AG04450 (cell line): ENCODE measurements around the gene CFAP57. TPM values are rescaled to one million over a fixed set of nuclear protein-coding genes. Genes with fewer than 3 reads are reported as not detected.
A peak's percentile ranks its signal among the peaks of the same experiment; 100 is the strongest.

ENCODE experiments used
- CTCF ChIA-PET: fragments of 300-600, 350-600 bp; formaldehyde crosslinking; extraction: SDS; loops from one replicate; lab custom pipeline; 2022; ENCODE audit warnings: antibody characterized with exemption, inconsistent platforms; lab: Charles Lee
- POLR2A ChIA-PET: fragments of 350-600 bp; formaldehyde crosslinking; extraction: SDS; loops from one replicate; lab custom pipeline; 2021; ENCODE audit warnings: antibody characterized with exemption, inconsistent platforms; lab: Yijun Ruan, JAX
- DNase-seq: peaks from one replicate; pipeline ENCODE4 v3.0.0-alpha.2; 2011; ENCODE audit warnings: low read depth, low spot score
- H3K27ac ChIP-seq: one replicate; pipeline ENCODE4 v1.5.1; 2012; ENCODE audit warnings: low read depth, low read length, control low read depth
- H3K27me3 ChIP-seq: one replicate; pipeline ENCODE4 v1.6.0; 2012; ENCODE audit warnings: low read length; ENCODE audit not compliant: control insufficient read depth, insufficient read depth
- H3K4me3 ChIP-seq: 2 replicates; pipeline ENCODE4 v1.5.1; 2011; ENCODE audit warnings: mild to moderate bottlenecking, low read depth, low read length, control low read depth
- H3K9me3 ChIP-seq: 2 replicates; pipeline ENCODE4 v1.5.1; 2012; ENCODE audit warnings: low read length; ENCODE audit not compliant: control insufficient read depth, insufficient read depth
- polyA minus RNA-seq: library from RNA; depleted of rRNA, polyadenylated mRNA; stranded (reverse); fragments of >200 nt; gene quantifications from 2 replicates; pipeline ENCODE4 v1.2.3, GENCODE V29; 2011; rRNA and poly(A)+ RNA removed
- polyA plus RNA-seq: library from polyadenylated mRNA; depleted of rRNA; stranded (reverse); fragments of >200 nt; gene quantifications from 2 replicates; pipeline ENCODE4 v1.2.3, GENCODE V29; 2011; rRNA removed
- TF ChIP-seq, protein P1 (sequence below): IDR thresholded peaks from 2 replicates; pipeline ENCODE4 v1.5.1; 2011; ENCODE audit warnings: low read depth, low read length, control low read depth, inconsistent platforms

CFAP57 gene
- polyA plus RNA-seq (0.55 and 0.58 TPM in 2 replicates), polyA minus RNA-seq (0.22 and 0.41 TPM in 2 replicates)

- peaks cover under 1% of the 10 kb centered on the region for H3K27me3 ChIP-seq
- CTCF ChIA-PET: interaction anchor here (0.6 kb wide), 1 partner anchor 31 kb away, joined by 3 read pairs; no protein-coding TSS in a partner anchor
- POLR2A ChIA-PET: interaction anchor here (1.6 kb wide), 1 partner anchor 35 kb away, joined by 17 read pairs; no protein-coding TSS in a partner anchor
- DNase-seq: peak; percentile 76
- peak within 1 kb of the TSS; percentile 97 for H3K4me3 ChIP-seq
- TF ChIP-seq, protein P1, sequence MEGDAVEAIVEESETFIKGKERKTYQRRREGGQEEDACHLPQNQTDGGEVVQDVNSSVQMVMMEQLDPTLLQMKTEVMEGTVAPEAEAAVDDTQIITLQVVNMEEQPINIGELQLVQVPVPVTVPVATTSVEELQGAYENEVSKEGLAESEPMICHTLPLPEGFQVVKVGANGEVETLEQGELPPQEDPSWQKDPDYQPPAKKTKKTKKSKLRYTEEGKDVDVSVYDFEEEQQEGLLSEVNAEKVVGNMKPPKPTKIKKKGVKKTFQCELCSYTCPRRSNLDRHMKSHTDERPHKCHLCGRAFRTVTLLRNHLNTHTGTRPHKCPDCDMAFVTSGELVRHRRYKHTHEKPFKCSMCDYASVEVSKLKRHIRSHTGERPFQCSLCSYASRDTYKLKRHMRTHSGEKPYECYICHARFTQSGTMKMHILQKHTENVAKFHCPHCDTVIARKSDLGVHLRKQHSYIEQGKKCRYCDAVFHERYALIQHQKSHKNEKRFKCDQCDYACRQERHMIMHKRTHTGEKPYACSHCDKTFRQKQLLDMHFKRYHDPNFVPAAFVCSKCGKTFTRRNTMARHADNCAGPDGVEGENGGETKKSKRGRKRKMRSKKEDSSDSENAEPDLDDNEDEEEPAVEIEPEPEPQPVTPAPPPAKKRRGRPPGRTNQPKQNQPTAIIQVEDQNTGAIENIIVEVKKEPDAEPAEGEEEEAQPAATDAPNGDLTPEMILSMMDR: no peak
- no peaks in the 10 kb centered on the region; the same call in 1 of the 2 replicates for H3K9me3 ChIP-seq
- H3K27ac ChIP-seq: no peak within 1 kb of the TSS
These were observed at the start of gene CFAP57, which contains the start of gene EBNA1BP2 for GRCh38 chr1:43171876-43172526. CFAP57 (plus strand) TSS chr1:43172330; CDS start chr1:43172754, 424 bp downstream. EBNA1BP2 (minus strand) TSS chr1:43172290; CDS start chr1:43172118, 172 bp downstream.

- TF ChIP-seq, protein P1: no peak
- Histone ChIP-seq H3K27ac (no peak overlapping the region), H3K9me3 (no peaks in the 10 kb centered on the region), H3K27me3 (peaks cover 2% of the 10 kb centered on the region), H3K4me3 (no peak overlapping the region)
- ChIA-PET CTCF (no interaction called here), POLR2A (no interaction called here)
- DNase-seq: no peak
These were observed 49.1 kb upstream of the CFAP57 start for GRCh38 chr1:43123031-43123430.

- Histone ChIP-seq H3K27me3 (peaks cover 15% of the 10 kb centered on the region), H3K27ac (no peak overlapping the region), H3K4me3 (no peak overlapping the region), H3K9me3 (no peaks in the 10 kb centered on the region)
- ChIA-PET POLR2A (no interaction called here), CTCF (no interaction called here)
- TF ChIP-seq, protein P1: no peak
- no peak for DNase-seq
These were observed 43.3 kb upstream of the CFAP57 start for GRCh38 chr1:43128816-43129215.

DNA sequence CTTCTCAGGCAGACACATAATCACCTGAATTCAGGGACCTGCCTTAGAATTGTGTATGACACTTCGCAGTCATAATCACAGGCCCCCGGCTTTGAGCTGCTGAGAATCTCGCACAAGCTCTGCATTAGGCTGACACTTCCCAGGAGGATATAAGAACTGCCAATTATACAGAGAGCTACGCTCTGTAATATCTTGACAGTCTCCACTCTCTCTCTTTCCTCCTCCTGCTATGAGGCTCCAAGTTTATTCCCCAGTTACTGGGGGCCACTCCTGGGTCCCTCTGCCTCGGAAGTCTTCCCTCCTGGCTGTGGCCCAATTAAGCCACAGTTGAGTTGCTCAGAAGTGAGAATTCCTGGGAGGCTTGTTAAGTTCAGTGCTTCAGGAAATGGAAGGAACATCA, 42.7 kb upstream of the CFAP57 start:
- H3K27ac ChIP-seq: no peak overlapping the region
- no peaks in the 10 kb centered on the region for H3K9me3 ChIP-seq
- ChIA-PET CTCF (no interaction called here), POLR2A (no interaction called here)
- TF ChIP-seq, protein P1: no peak
- no peak for DNase-seq
- H3K4me3 ChIP-seq: no peak overlapping the region
- H3K27me3 ChIP-seq: peaks cover 15% of the 10 kb centered on the region

DNA sequence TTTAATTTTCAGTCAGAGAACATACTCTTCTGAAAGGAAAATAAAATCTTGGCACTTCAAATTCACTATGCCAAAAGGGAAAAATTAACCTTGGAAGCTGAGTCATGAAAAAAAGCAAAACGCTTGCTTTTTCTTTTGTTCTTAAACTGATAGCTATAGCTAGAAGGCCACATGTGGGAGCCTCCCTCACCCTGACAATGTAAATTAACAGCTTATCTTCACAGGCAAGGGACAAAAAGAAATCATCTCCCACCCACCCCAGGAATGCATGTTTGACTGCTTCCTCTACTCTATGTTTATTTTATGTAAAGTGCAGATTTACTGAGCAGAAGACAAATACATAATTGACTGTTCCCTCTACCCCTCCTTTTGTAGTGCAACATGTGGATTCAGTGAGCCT, 38.1 kb upstream of the CFAP57 start:
- TF ChIP-seq, protein P1: no peak
- POLR2A ChIA-PET: no interaction called here
- Histone ChIP-seq H3K27ac (no peak overlapping the region), H3K27me3 (peaks cover 14% of the 10 kb centered on the region), H3K9me3 (no peaks in the 10 kb centered on the region), H3K4me3 (no peak overlapping the region)
- CTCF ChIA-PET: no interaction called here
- DNase-seq: no peak
